Stimulated activated naive CD8-positive, alpha-beta T cell treated with anti-CD3 and anti-CD28 coated beads, Interleukin-15, Interleukin-2, amounts not matched to agents 100 ng/mL and 50 ng/mL, for 24 hours (primary cell): ENCODE data around the gene RALB.
"Not testable (repeated sequence)": the region's sequence is repeated elsewhere in the genome, so short reads cannot be mapped to it uniquely, and the experiment has no call there.

Experiments used
- H3K27ac Mint-ChIP-seq: one replicate; pipeline ENCODE4 v1.8.0; 2021; ENCODE audit warnings: mild to moderate bottlenecking, mixed read lengths
- H3K27me3 Mint-ChIP-seq: one replicate; pipeline ENCODE4 v1.8.0; 2021; ENCODE audit warnings: mixed read lengths
- H3K36me3 Mint-ChIP-seq: one replicate; pipeline ENCODE4 v1.8.0; 2021; ENCODE audit warnings: low read depth, mixed read lengths
- H3K4me1 Mint-ChIP-seq: one replicate; pipeline ENCODE4 v1.8.0; 2021; ENCODE audit warnings: low read depth, mixed read lengths
- H3K4me3 Mint-ChIP-seq: one replicate; pipeline ENCODE4 v1.8.0; 2021; ENCODE audit warnings: mild to moderate bottlenecking, mixed read lengths
- H3K9me3 Mint-ChIP-seq: one replicate; pipeline ENCODE4 v1.8.0; 2021; ENCODE audit warnings: mixed read lengths

The RALB gene

DNA sequence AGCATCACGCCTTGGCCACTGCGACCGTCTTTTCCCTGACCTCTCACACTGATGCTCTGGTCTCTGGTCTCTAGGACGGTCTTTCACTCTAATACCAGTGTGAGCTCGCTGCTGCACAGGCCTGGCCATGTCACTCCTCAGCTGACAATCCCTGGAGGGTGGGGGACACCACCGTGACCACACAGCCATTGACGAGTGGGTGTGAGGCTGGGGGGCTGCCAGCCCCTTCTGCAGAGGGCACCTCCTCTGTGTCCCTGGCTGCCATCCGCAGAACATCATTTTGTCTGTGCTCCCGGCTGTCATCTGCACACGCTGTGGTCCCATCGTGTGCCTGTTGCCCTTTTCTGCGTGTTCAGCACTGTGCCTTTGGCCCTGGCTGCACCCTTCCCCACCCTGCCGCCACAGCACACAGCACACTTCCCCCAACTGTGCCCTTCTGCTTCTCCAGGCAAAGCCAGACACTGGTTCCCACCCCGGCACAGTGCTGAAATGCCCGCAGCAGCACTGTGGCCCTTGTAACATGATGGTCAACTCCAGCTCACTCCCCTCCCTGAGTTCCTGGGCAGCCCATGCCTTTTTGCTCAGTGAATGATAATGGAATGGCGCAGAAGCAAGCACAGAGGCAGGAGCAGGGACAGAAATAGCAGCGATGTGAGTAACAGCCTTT is 62.8 kb downstream of the RALB start:
- Mint-ChIP-seq H3K4me1 (peaks cover 26% of the 10 kb centered on the region), H3K27me3 (no peaks in the 10 kb centered on the region), H3K9me3 (no peaks in the 10 kb centered on the region), H3K27ac (no peak overlapping the region), H3K4me3 (no peak overlapping the region), H3K36me3 (no peaks in the 10 kb centered on the region)

DNA sequence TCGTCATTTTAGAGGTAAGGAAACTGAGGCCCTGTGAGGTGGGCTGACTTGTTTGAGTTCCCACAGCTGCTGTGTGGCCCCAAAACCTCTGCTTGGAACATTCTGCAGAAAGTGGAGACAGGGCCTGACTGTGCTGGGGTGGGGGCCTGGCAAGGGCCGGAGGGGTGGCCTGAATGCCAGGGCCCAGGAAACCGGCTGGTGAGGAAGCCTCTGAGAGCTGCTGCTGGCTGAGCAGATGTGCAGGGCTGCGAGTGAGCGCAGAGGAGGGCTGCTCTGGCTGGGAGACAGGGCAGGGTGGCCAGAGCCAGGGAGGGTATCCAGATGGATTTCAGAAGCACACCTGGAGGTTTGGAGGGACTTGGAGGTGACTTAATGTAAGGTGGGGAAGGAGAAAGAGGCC is 63.4 kb downstream of the RALB start:
- H3K9me3 Mint-ChIP-seq: no peaks in the 10 kb centered on the region
- H3K4me1 Mint-ChIP-seq: peaks cover 26% of the 10 kb centered on the region
- no peaks in the 10 kb centered on the region for H3K27me3 Mint-ChIP-seq
- H3K4me3 Mint-ChIP-seq: no peak overlapping the region
- H3K27ac Mint-ChIP-seq: no peak overlapping the region
- no peaks in the 10 kb centered on the region for H3K36me3 Mint-ChIP-seq

DNA sequence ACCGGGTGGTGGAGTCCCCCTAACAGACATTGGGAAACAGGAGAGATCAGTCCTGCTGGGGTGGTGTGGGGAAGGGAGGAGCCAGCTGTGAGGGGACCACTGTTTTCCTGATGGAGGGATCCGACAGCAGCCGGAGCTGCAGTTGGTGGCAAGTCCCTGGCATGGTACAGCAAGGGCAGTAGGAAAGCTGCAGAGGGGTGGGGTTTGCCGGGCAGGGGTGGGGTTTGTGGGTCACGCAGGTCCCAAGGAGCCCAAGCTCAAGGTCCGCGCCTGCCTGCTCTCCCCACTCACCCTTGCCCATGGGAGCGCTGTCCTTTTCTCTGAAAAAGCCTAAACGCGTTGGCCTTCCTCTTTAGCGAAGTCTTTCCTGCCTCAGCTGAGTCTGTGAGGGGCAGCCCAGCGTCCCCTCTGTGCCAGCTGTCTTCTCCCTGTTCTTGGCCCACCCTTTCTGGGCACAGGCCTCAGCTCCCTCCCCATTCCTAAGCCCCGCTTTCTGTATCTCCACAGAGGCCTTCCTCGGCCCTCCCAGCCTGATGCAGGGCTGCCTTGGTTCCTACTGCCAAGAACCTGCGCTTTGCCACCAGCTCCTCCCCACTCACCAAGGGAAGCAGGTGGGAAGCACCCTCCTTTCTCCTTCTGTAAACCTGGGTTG is 64.0 kb downstream of the RALB start:
- Mint-ChIP-seq H3K36me3 (no peaks in the 10 kb centered on the region), H3K4me1 (peaks cover 26% of the 10 kb centered on the region), H3K27me3 (no peaks in the 10 kb centered on the region), H3K9me3 (no peaks in the 10 kb centered on the region), H3K4me3 (no peak overlapping the region), H3K27ac (no peak overlapping the region)

DNA sequence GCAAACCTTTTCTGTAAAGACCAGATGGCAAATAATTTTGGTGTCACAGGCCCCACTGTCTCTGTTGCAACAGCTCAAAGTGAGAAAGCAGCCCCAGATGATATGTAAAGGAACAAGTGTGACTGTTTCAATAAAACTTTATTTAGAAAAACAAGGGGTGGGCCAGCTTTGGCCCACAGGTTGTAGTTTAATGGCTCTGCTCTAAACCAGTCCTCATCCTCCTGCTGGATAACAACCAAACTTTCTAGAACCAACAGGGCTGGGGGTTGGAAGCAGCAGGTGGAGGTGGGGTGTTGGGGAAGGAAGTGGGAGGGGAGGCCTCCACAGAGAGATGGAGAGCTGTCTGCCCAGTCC is 64.5 kb downstream of the RALB start:
- Mint-ChIP-seq H3K27me3 (no peaks in the 10 kb centered on the region), H3K9me3 (no peaks in the 10 kb centered on the region), H3K4me1 (peaks cover 26% of the 10 kb centered on the region), H3K36me3 (no peaks in the 10 kb centered on the region), H3K4me3 (no peak overlapping the region), H3K27ac (no peak overlapping the region)

DNA sequence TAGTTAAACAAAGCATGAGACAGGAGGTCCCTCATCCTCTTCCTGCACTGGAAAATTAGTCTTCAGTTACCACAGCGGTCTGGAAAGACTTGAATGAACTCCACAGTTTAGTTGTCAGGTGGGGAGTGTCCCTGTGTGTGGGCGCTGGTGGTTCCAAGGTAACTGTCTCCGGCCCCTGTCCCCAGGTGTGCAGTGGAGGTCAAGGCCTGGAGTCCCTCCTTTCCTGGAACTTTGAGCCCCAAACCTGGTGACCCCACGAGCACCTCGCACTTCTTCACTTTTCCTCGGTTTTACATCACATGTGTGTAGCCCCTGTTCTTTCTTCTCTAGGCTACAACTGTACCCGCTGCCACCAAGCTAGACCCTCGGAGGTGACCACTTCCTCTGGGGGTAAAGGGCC is 65.3 kb downstream of the RALB start:
- Mint-ChIP-seq H3K27me3 (no peaks in the 10 kb centered on the region), H3K9me3 (no peaks in the 10 kb centered on the region), H3K4me3 (no peak overlapping the region), H3K4me1 (peaks cover 23% of the 10 kb centered on the region), H3K27ac (no peak overlapping the region), H3K36me3 (no peaks in the 10 kb centered on the region)

DNA sequence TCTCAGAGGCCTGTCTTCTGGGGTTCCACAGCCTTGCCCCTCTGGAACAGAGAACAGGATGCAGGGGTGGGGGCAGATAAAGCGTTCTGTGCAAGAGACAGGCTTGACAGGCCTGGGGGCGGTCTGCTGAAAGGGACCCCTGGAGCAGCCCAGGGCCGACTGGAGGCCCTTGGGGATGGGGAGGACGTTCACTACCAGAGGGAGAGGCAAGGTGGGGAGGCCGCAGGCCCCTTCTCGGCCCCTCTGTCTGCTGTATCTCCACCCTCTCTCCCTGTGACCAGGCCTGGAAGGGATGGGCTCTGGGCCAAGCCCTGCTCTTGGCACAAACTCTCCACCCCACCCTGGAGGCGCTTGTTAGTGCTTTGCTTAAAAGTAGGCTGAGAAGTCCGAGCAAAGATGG is 66.0 kb downstream of the RALB start:
- no peak overlapping the region for H3K27ac Mint-ChIP-seq
- no peaks in the 10 kb centered on the region for H3K36me3 Mint-ChIP-seq
- peaks cover 16% of the 10 kb centered on the region for H3K4me1 Mint-ChIP-seq
- no peaks in the 10 kb centered on the region for H3K9me3 Mint-ChIP-seq
- no peak overlapping the region for H3K4me3 Mint-ChIP-seq
- no peaks in the 10 kb centered on the region for H3K27me3 Mint-ChIP-seq

DNA sequence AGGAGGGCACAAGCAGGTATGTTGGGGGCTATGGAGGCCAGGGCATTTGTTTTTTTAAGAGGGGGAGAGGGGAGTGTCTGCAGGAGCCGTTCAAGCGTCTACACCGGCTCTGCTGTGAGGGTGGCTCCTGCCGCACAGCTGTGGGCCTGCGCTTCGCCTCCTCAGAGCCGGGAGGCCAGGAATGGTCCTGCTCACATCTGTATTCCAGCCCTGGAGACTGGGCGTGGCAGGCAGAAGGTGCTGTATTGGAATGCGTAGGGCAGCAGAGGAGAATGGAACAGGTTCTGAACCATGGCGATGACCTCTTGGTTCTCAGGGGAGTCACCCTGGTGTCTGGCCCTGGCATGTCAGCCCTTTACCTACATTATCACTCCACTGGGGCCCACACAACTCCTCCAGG is 66.5 kb downstream of the RALB start:
- Mint-ChIP-seq H3K36me3 (no peaks in the 10 kb centered on the region), H3K27ac (no peak overlapping the region), H3K4me1 (peaks cover 11% of the 10 kb centered on the region), H3K27me3 (no peaks in the 10 kb centered on the region), H3K9me3 (no peaks in the 10 kb centered on the region), H3K4me3 (no peak overlapping the region)

DNA sequence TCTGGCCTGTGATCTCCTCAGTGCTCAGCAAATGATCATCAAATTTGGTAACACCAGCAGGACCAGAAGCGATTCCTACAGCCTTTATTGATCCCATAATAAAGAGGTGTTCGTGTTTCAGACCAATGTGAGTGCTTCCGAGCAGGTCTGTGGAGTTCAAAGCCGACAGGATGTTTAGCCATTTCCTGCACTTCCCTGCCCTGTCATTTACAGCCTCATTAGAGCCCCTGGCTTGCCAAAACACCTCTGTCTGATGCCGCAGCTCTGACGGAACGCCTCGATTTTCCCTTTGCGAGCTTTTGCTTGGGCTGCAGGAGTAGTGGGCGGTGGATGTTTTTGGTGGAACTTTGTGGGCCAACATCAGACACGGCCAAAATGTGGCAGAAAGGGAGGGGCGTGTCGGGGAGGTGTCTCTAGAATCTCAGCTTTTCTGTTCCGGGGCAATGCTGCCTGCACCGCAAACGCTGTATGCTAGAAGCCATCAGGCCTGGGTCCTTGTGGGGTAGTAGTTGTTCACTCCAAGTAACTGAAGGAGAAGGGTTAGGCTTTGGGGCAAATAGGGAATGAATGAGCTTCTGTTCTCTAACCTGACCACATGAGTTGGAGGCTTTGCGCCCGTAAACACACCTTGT is 67.2 kb downstream of the RALB start:
- Mint-ChIP-seq H3K4me1 (peaks cover 4% of the 10 kb centered on the region), H3K36me3 (no peaks in the 10 kb centered on the region), H3K4me3 (no peak overlapping the region), H3K9me3 (no peaks in the 10 kb centered on the region), H3K27me3 (no peaks in the 10 kb centered on the region), H3K27ac (no peak overlapping the region)

DNA sequence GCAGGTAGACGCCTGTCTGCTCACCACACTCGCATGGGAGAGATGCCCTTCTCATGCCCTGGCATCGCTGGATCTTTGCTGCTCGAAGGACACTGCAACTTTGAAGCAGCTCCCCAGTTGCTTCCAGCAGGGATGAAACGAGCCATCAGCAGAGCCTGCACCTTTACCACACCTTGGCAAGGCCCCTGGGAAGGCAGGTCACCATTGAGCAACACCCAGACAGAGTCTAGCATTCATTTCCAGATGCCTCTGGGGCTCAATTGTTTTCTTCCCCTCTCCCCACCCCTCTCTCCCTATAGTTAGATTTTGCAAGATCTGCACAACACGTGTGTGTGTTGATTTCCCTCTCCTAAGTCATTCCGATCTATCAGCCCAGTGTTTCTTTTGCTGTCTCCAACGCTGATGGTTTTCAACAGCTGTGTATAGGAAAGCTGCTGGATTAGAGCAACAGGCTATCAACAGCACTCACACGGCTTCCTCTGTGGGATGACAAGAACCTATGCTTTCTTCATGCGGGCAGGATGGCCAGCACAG is 67.7 kb downstream of the RALB start:
- no peak overlapping the region for H3K27ac Mint-ChIP-seq
- H3K9me3 Mint-ChIP-seq: no peaks in the 10 kb centered on the region
- no peak overlapping the region for H3K4me3 Mint-ChIP-seq
- H3K4me1 Mint-ChIP-seq: no peaks in the 10 kb centered on the region
- no peaks in the 10 kb centered on the region for H3K27me3 Mint-ChIP-seq
- no peaks in the 10 kb centered on the region for H3K36me3 Mint-ChIP-seq

DNA sequence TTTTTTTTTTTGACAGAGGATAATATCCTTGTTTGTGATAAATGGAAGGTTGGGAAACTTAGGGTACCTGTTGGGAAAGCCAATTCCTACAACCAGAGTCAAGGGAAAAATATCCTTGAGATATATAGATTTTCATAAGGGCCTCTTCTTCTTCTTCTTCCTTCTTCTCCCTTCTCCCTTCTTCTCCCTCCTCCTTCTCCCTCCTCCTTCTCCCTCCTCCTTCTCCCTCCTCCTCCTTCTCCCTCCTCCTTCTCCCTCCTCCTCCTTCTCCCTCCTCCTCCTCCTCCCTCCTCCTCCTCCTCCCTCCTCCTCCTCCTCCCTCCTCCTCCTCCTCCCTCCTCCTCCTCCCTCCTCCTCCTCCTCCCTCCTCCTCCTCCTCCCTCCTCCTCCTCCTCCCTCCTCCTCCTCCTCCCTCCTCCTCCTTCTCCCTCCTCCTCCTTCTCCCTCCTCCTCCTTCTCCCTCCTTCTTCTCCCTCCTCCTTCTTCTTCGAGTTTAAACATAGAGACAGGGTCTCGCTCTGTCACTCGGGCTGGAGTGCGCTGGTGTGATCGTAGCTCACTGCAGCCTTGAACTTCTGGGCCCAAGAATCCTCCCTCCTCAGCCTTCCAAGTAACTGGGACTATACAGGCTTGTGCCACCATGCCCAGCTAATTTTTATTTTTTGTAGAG is 68.4 kb downstream of the RALB start:
- H3K4me3 Mint-ChIP-seq, H3K27me3 Mint-ChIP-seq, H3K4me1 Mint-ChIP-seq, H3K9me3 Mint-ChIP-seq, H3K27ac Mint-ChIP-seq, H3K36me3 Mint-ChIP-seq: not testable (repeated sequence)

DNA sequence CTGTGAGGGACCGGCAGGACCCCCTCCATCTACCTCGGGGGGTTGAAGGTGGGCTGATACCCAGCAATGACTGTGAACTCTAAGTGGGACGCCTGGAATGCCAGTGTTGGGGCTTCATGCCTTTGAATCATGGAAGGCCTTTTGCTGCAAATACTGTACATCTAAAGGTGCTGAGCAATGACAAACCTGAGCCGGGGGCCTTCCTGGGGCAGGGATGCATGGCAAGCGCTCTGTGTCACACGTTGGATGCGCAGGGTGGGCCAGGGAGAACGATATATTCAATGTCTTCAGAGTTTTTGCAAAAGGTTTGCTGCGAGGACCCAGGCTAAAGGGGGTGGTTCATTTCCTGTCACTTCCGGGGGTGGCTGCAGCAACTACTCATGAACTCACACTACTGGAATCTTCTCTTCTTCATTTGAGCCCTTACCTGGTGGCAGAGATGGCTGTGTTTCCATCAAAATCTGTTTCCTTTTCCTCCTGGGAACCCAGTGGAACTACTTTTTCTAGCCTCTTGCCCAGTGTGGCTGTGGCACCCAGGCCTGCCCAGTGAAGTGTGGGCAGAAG is 69.2 kb downstream of the RALB start:
- Mint-ChIP-seq H3K4me1 (no peaks in the 10 kb centered on the region), H3K4me3 (no peak overlapping the region), H3K27me3 (no peaks in the 10 kb centered on the region), H3K27ac (no peak overlapping the region), H3K36me3 (no peaks in the 10 kb centered on the region), H3K9me3 (no peaks in the 10 kb centered on the region)

DNA sequence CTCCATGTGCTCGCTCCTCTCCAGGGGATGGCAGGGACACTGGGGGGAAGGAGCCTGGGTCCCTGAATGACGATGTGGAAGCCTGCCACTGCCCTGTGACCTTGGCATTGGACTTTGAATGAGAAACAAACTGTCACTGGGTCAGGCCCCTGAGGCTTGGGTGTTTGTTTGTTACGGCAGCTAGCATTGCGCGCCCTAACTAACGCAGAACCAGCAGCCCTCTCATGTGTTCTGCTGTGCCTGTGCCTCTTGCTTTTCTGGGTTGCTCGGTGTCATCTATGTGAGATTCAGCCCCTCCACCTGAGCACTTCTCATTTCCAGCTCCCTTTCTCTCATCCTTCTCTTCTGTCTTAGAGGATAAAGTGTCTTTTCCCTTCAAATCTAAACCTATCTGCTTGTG is 69.7 kb downstream of the RALB start:
- Mint-ChIP-seq H3K9me3 (no peaks in the 10 kb centered on the region), H3K27ac (no peak overlapping the region), H3K4me1 (no peaks in the 10 kb centered on the region), H3K27me3 (no peaks in the 10 kb centered on the region), H3K36me3 (no peaks in the 10 kb centered on the region), H3K4me3 (no peak overlapping the region)

DNA sequence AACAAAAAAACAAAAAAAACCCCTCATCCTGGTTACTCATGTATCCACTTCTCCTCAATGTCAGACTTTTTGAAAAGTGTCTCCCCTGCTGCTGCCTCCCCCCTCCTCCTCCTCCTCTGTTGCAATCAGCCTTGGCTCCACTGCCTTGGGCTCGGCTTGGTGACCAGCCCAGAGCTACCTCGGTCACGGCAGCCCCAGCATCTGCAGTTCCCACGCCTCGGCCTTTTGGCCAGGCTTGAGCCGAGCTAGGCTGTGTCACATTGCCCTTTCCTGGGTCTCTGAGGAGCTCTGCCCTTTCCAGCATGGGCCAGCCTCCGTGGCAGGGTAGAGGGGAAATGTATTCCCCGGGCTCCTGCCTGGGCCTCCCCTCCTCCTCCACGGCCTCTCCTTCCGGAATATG is 70.6 kb downstream of the RALB start:
- no peaks in the 10 kb centered on the region for H3K9me3 Mint-ChIP-seq
- no peak overlapping the region for H3K4me3 Mint-ChIP-seq
- H3K27me3 Mint-ChIP-seq: no peaks in the 10 kb centered on the region
- no peaks in the 10 kb centered on the region for H3K36me3 Mint-ChIP-seq
- no peaks in the 10 kb centered on the region for H3K4me1 Mint-ChIP-seq
- no peak overlapping the region for H3K27ac Mint-ChIP-seq

DNA sequence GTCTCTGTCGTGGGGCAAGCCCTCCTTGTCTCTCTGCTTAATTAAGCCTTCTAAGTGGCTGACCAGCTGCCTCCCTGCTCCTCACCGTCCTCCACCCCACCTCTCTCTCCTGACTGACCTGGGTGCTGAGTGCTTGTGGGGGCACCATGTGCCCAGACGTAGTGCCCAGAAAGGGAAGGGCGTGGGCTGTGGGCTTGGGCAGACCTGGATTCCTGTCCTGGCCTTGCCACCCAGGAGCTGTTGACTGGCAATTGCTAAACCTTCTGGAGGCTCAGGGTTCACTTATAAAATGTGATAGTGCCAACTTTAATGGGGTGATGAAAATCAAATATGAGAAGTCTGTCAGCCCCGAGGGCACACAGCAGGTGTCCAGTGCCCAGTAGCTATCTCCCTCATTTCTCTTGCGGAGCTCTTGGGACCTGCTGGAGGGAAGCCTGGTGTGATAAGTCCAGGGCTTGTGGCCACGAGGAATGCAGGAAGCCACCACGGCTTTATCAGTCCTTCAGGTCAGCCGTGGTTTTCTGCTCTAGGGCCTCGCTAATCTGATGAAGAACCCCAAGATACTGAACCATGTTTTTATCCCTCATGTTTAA is 71.3 kb downstream of the RALB start:
- Mint-ChIP-seq H3K36me3 (no peaks in the 10 kb centered on the region), H3K4me3 (no peak overlapping the region), H3K27ac (no peak overlapping the region), H3K4me1 (no peaks in the 10 kb centered on the region), H3K9me3 (no peaks in the 10 kb centered on the region), H3K27me3 (no peaks in the 10 kb centered on the region)

DNA sequence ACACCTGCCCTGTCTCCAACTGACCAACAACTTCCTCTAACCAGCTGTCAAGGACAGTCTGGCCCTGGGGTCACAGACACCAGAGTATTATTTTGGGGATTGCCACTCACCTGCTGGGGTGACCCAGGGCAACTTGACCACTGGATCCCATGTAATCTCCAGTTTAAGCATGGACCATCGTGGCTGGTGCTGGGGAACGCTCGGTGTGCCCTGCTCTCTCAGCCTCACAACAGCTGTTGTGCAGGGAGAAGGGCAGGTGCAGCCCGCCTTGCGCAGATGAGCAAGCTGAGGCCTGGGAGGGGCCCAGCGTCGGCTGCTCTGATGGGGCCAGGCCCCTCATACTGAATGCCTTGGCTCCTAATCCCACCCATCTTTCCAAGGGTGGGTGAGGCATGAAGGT is 72.3 kb downstream of the RALB start:
- H3K4me1 Mint-ChIP-seq: no peaks in the 10 kb centered on the region
- no peaks in the 10 kb centered on the region for H3K36me3 Mint-ChIP-seq
- H3K27me3 Mint-ChIP-seq: no peaks in the 10 kb centered on the region
- no peak overlapping the region for H3K4me3 Mint-ChIP-seq
- no peaks in the 10 kb centered on the region for H3K9me3 Mint-ChIP-seq
- no peak overlapping the region for H3K27ac Mint-ChIP-seq
